AG04450 (cell line): ENCODE results near the gene MAML2. TPM values are rescaled to one million over a fixed set of nuclear protein-coding genes. Genes with fewer than 3 reads are reported as not detected.

Experiments
- CTCF ChIA-PET: fragments of 300-600, 350-600 bp; formaldehyde crosslinking; extraction: SDS; loops from one replicate; lab custom pipeline; 2022; ENCODE audit warnings: antibody characterized with exemption, inconsistent platforms; lab: Charles Lee
- POLR2A ChIA-PET: fragments of 350-600 bp; formaldehyde crosslinking; extraction: SDS; loops from one replicate; lab custom pipeline; 2021; ENCODE audit warnings: antibody characterized with exemption, inconsistent platforms; lab: Yijun Ruan, JAX
- DNase-seq: peaks from one replicate; pipeline ENCODE4 v3.0.0-alpha.2; 2011; ENCODE audit warnings: low read depth, low spot score
- H3K27ac ChIP-seq: one replicate; pipeline ENCODE4 v1.5.1; 2012; ENCODE audit warnings: low read depth, low read length, control low read depth
- H3K27me3 ChIP-seq: one replicate; pipeline ENCODE4 v1.6.0; 2012; ENCODE audit warnings: low read length; ENCODE audit not compliant: control insufficient read depth, insufficient read depth
- H3K4me3 ChIP-seq: 2 replicates; pipeline ENCODE4 v1.5.1; 2011; ENCODE audit warnings: mild to moderate bottlenecking, low read depth, low read length, control low read depth
- H3K9me3 ChIP-seq: 2 replicates; pipeline ENCODE4 v1.5.1; 2012; ENCODE audit warnings: low read length; ENCODE audit not compliant: control insufficient read depth, insufficient read depth
- polyA plus RNA-seq: library from polyadenylated mRNA; depleted of rRNA; stranded (reverse); fragments of >200 nt; gene quantifications from 2 replicates; pipeline ENCODE4 v1.2.3, GENCODE V29; 2011; rRNA removed
- small RNA-seq: library from RNA; depleted of rRNA; stranded (forward); fragments of <200 nt; gene quantifications from one replicate; pipeline ENCODE3, GENCODE V24; 2012; ENCODE audit warnings: low read depth; ENCODE audit not compliant: insufficient read length
- TF ChIP-seq, protein P1 (sequence below): IDR thresholded peaks from 2 replicates; pipeline ENCODE4 v1.5.1; 2011; ENCODE audit warnings: low read depth, low read length, control low read depth, inconsistent platforms

MAML2 gene
- polyA plus RNA-seq, 1 experiment, result 23.0 TPM

DNA sequence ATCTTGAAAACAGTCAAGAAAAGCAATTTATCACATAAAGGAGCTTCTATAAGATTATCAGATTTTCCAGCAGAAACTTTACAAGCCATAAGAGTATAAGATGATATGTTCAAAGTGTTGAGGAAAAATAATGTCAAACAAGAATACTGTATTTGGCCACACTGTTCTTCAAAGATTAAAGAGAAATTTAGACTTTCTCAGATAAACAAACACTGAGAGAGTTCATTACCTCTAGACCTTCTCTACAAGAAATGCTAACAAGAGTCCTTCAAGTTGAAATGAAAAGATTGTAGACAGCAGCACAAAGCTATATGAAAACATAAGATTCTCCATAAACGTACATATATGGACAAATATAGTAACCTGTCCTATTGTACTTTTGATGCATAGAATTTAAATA is 411.1 kb downstream of the MAML2 start:
- DNase-seq, result no peak
- CTCF ChIA-PET, result no interaction called here
- POLR2A ChIA-PET, result no interaction called here
- no peak overlapping the region for H3K27ac ChIP-seq
- H3K4me3 ChIP-seq, result no peak overlapping the region
- peaks cover 3% of the 10 kb centered on the region; the same call in 1 of the 2 replicates for H3K9me3 ChIP-seq
- no peaks in the 10 kb centered on the region for H3K27me3 ChIP-seq
- TF ChIP-seq, protein P1, sequence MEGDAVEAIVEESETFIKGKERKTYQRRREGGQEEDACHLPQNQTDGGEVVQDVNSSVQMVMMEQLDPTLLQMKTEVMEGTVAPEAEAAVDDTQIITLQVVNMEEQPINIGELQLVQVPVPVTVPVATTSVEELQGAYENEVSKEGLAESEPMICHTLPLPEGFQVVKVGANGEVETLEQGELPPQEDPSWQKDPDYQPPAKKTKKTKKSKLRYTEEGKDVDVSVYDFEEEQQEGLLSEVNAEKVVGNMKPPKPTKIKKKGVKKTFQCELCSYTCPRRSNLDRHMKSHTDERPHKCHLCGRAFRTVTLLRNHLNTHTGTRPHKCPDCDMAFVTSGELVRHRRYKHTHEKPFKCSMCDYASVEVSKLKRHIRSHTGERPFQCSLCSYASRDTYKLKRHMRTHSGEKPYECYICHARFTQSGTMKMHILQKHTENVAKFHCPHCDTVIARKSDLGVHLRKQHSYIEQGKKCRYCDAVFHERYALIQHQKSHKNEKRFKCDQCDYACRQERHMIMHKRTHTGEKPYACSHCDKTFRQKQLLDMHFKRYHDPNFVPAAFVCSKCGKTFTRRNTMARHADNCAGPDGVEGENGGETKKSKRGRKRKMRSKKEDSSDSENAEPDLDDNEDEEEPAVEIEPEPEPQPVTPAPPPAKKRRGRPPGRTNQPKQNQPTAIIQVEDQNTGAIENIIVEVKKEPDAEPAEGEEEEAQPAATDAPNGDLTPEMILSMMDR, result no peak

DNA sequence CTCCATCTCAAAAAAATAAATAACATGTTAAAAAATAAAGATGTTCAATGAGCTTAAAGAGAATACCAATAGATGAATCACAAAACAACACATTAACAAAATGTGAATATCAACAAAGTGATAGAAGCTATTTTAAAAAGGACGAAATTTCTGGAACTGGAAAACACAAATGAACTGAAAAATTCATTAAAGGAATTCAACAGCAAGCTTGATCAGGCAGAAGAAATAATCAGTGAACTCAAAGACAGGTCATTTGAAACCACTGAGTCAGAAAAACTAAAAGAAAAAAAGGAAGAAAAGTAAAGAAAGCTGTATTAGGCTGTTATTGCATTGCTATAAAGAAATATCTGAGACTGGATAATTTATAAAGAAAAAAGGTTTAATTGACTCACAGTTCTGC is 412.0 kb downstream of the MAML2 start:
- DNase-seq, result no peak
- POLR2A ChIA-PET, result no interaction called here
- Histone ChIP-seq H3K27me3 (no peaks in the 10 kb centered on the region), H3K4me3 (no peak overlapping the region), H3K9me3 (peaks cover 3% of the 10 kb centered on the region; the same call in 1 of the 2 replicates), H3K27ac (no peak overlapping the region)
- TF ChIP-seq, protein P1, result no peak
- CTCF ChIA-PET, result no interaction called here

DNA sequence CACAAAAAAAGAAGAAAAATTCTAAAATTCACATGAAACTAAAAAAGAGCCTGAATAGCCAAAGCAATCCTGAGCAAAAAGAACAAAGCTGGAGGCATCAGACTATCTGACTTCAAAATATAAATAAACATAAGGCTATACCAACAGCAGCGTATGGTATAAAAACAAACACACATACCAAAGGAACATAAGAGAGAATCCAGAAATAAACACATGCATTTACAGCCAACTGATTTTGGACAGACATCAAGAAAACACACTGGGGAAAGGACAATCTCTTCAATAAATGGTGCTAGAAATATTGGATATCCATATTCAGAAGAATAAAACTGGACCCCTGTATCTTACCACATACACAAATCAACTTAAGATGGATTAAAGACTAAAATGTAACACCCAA is 416.3 kb downstream of the MAML2 start:
- H3K9me3 ChIP-seq, result peaks cover 3% of the 10 kb centered on the region
- CTCF ChIA-PET, result interaction anchor here (0.7 to 1.2 kb wide), 2 partner anchors 43 to 78 kb away, joined by 3 read pairs; no protein-coding TSS in a partner anchor
- TF ChIP-seq, protein P1, result no peak
- H3K27me3 ChIP-seq, result no peaks in the 10 kb centered on the region
- POLR2A ChIA-PET, result no interaction called here
- H3K27ac ChIP-seq, result no peak overlapping the region
- no peak for DNase-seq
- no peak overlapping the region for H3K4me3 ChIP-seq

Small RNA genes lying within 50 kb of the gene (small RNA-seq; reads per million reads assigned to genes)
- not detected for gene MIR1260B

Other genes with a start within 250 kb of the MAML2 start
- gene CCDC82, start 46.7 kb upstream of the MAML2 start, polyA plus RNA-seq, result 11.9 and 20.4 TPM in 2 replicates
- 8.1 and 11.2 TPM in 2 replicates for gene JRKL, start 46.8 kb upstream of the MAML2 start, polyA plus RNA-seq